ENCODE measurements around the gene MAPK8.
A peak's percentile ranks its signal among the peaks of the same experiment; 100 is the strongest.

The MAPK8 gene

GRCh38 chr10:48291190-48291589 is 15.3 kb upstream of the MAPK8 start:
- DNase-seq (ENCODE audit: low read depth in 2 of 2, low spot score in 1 of 2), result no peak

- no peak for DNase-seq (ENCODE audit: low read depth in 2 of 2, low spot score in 1 of 2)
Observed at GRCh38 chr10:48292616-48293015, 13.9 kb upstream of the MAPK8 start.

- no peak for DNase-seq (ENCODE audit: low read depth in 2 of 2, low spot score in 1 of 2)
Observed at GRCh38 chr10:48294431-48294830, 12.0 kb upstream of the MAPK8 start.

GRCh38 chr10:48296576-48297098 is 9.8 kb upstream of the MAPK8 start:
- no peak for DNase-seq (ENCODE audit: low read depth in 2 of 2, low spot score in 1 of 2)

GRCh38 chr10:48299066-48299465 is 7.4 kb upstream of the MAPK8 start:
- no peak for DNase-seq (ENCODE audit: low read depth in 2 of 2, low spot score in 1 of 2)

GRCh38 chr10:48299692-48300091 is 6.8 kb upstream of the MAPK8 start:
- no peak for DNase-seq (ENCODE audit: low read depth in 2 of 2, low spot score in 1 of 2)

GRCh38 chr10:48300556-48300955 is 5.9 kb upstream of the MAPK8 start:
- DNase-seq (ENCODE audit: low read depth in 2 of 2, low spot score in 1 of 2), result no peak

- no peak for DNase-seq (ENCODE audit: low read depth in 2 of 2, low spot score in 1 of 2)
Observed at GRCh38 chr10:48302515-48303476, 3.7 kb upstream of the MAPK8 start.

GRCh38 chr10:48305905-48306264 is 592 bp upstream of the MAPK8 start:
- DNase-seq (ENCODE audit: low read depth in 2 of 2, low spot score in 1 of 2), result no peak

GRCh38 chr10:48306870-48307710 is 613 bp downstream of the MAPK8 start:
- DNase-seq (ENCODE audit: low read depth in 2 of 2, low spot score in 1 of 2), result peak; percentile 40 to 51

- no peak for DNase-seq (ENCODE audit: low read depth in 2 of 2, low spot score in 1 of 2)
Observed at GRCh38 chr10:48307711-48308018, 1.2 kb downstream of the MAPK8 start.

- DNase-seq (ENCODE audit: low read depth in 2 of 2, low spot score in 1 of 2), result no peak
Observed at GRCh38 chr10:48309711-48310226, 3.3 kb downstream of the MAPK8 start.

- DNase-seq (ENCODE audit: low read depth in 2 of 2, low spot score in 1 of 2), result no peak
Observed at GRCh38 chr10:48314107-48314506, 7.6 kb downstream of the MAPK8 start.

- DNase-seq (ENCODE audit: low read depth in 2 of 2, low spot score in 1 of 2), result no peak
Observed at GRCh38 chr10:48316236-48316635, 9.8 kb downstream of the MAPK8 start.

- DNase-seq (ENCODE audit: low read depth in 2 of 2, low spot score in 1 of 2), result no peak
Observed at GRCh38 chr10:48317321-48317990, 11.0 kb downstream of the MAPK8 start.

- no peak for DNase-seq (ENCODE audit: low read depth in 2 of 2, low spot score in 1 of 2)
Observed at GRCh38 chr10:48322017-48322416, 15.5 kb downstream of the MAPK8 start.

- DNase-seq (ENCODE audit: low read depth in 2 of 2, low spot score in 1 of 2), result no peak
Observed at GRCh38 chr10:48324580-48324979, 18.1 kb downstream of the MAPK8 start.

GRCh38 chr10:48330269-48330668 is 23.8 kb downstream of the MAPK8 start:
- DNase-seq (ENCODE audit: low read depth in 2 of 2, low spot score in 1 of 2), result no peak

- DNase-seq (ENCODE audit: low read depth in 2 of 2, low spot score in 1 of 2), result no peak
Observed at GRCh38 chr10:48331436-48331835, 25.0 kb downstream of the MAPK8 start.

- DNase-seq (ENCODE audit: low read depth in 2 of 2, low spot score in 1 of 2), result no peak
Observed at GRCh38 chr10:48332166-48332870, 25.8 kb downstream of the MAPK8 start.

GRCh38 chr10:48332871-48333216 is 26.4 kb downstream of the MAPK8 start:
- no peak for DNase-seq (ENCODE audit: low read depth in 2 of 2, low spot score in 1 of 2)
